GM12892 (cell line): Measurements from ENCODE around the gene LRMDA.

Experiments
- POLR2A ChIP-seq: IDR thresholded peaks from 2 replicates; pipeline ENCODE4 v1.6.1; 2011; ENCODE audit warnings: low read depth, low read length, control low read depth
- POLR2AphosphoS5 ChIP-seq: IDR thresholded peaks from 2 replicates; pipeline ENCODE4 v1.6.1; 2011; ENCODE audit warnings: low read depth, low read length, control low read depth
- TAF1 ChIP-seq: IDR thresholded peaks from 2 replicates; pipeline ENCODE4 v1.6.1; 2011; ENCODE audit warnings: low read depth, mild to moderate bottlenecking, control low read depth, low read length, borderline replicate concordance

- TF ChIP-seq POLR2AphosphoS5 = no peak
- TF ChIP-seq TAF1 = no peak
- no peak for TF ChIP-seq POLR2A
Observed at GRCh38 chr10:75476569-75476968, 45.1 kb downstream of the LRMDA start.
